Stimulated activated CD8-positive, alpha-beta memory T cell treated with anti-CD3 and anti-CD28 coated beads, Interleukin-12 subunit alpha, Interleukin-12 subunit beta, amount 100 ng/mL, for 4 hours (primary cell): ENCODE measurements around the gene C11orf97.
"Not testable (repeated sequence)": the region's sequence is repeated elsewhere in the genome, so short reads cannot be mapped to it uniquely, and the experiment has no call there.

Source experiments
- DNase-seq: peaks from one replicate; pipeline ENCODE4 v3.0.0-alpha.2; 2020; ENCODE audit warnings: low read depth

Gene C11orf97, protein sequence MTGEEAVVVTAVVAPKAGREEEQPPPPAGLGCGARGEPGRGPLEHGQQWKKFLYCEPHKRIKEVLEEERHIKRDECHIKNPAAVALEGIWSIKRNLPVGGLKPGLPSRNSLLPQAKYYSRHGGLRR

DNA sequence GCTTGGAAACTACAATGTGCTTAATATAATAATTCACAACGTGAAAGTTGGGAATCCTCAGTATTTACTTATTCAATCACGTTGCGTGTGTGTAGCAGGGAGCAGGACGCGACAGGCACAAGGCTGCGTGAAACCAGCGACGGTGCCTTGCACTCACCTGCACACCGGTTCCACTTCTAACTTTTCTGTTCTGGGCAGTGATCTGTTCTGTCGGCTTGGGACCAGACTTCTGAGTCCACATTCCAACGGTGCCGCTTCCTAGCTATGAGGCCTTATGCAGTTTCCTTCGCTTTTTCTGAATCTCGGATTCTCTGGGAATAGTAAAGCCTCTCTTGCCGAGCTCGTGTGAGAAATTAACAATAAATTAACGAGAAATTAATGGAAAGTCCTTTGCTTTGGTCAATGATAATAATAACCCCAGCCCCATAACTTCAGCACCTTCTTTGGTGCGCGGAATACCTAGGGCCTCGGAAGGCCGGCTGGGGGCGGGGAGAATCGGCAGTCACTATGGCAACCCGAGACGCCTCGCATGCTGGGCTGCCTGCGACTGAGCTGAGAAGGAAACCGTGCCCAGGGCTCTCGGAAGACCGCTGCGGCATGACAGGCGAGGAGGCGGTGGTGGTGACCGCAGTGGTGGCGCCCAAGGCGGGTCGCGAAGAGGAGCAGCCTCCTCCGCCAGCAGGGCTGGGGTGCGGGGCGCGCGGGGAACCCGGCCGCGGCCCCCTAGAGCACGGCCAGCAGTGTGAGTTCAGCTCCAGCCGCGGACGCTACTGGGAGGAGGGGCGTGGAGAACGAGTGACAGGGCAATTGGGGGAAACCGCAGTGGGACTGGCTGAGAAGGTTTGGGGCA is at the start of gene C11orf97:
TSS of gene C11orf97 (plus strand) at position 530 of the 850 bp plus-strand sequence. CDS start at position 598, 68 bp downstream.
- peak; percentile 42 for DNase-seq

DNA sequence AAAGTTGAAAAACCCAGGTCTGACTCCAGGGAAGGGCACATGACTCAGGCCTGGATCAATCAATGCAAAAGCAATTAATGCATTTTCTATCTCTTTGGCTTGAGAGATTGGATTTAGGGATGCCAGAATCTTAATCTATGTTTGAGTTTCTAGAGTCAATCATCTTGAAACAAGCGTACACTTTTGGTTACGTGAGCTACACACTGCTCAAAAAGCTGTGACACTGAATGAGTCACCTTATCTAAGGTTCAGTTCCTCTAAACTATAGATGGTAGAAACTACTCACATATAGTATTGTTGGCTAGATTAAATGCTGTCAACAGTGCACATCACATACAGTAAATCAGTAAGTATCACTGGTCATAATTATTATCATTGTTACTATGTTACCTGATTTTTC is 42.8 kb upstream of the C11orf97 start:
- no peak for DNase-seq

DNA sequence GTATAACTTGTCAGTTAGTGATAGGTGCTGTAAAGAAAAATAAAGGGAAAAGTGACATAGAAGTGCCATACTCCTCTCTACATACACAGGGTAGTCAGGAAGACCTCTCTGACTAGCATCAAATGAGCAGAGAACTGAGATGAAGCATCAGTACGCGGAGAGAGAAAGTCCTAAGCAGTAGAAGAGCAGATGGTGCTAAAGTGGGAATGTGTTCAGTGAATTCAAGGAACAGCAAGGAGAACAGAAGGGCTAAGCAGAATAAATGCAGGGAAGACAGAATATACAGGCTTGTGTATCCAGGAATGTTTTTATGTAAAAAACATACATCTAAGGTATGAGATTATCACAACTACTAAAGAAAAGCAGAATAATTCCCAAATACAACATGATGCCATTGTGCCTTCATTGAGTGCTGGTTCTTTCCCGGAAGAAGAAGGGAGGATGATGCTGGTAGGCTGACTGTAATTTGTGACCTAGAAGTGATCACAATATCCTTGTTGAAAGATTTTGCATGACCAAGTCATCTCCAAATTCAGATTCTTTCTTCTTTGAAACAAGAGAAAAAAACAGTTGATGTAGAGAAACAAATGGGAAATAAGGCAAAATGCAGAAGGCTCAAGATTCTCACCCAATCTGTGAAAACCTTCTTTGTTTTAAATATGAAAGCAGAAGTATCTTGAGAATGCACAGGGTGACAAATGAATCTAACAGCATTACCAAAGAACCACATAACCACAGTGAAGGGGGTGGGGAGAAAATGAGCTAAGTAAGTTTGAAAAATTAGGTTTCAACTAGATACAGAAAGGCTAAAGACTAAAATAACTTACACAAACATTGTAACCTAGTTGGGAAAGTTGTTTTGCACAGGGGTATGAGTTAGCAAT is 39.1 kb upstream of the C11orf97 start:
- DNase-seq = no peak

DNA sequence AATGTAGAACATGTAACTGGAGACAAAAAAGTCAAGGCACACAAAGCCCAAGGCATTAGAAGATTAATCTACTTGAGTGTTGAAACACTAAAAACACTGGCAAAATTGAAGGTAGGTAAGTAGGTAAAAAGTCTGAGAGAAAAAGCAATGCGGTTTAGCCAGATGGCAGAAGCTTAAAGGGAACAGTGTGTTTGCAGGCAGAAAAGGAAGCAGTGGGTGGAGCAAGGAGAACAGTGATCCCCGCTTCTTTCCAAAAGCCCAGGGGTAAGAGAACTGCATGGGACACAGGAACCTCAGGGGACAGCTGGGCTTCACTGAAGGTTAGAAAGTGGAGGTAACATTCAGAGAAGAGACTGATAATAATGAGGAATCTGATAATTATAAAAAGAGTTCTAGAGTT is 34.6 kb upstream of the C11orf97 start:
- no peak for DNase-seq

DNA sequence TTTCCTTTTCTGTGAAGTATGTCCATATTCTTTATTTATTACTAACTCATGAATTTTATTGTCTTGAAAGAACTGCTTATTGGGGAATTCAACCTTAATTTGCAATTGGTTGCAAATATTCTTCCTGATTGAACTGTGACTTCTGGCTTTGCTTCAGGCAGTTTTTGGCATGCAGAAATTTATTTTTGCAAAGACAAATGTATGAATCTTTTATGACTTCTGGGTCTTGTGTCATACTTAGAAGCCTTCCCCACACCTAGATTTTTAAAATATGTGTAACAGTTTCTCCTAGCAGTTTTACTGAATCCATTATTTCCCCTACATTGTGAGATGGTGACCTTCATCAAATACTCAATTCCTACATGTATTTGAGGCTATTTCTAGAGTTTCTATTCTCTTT is 30.9 kb upstream of the C11orf97 start:
- DNase-seq = no peak

DNA sequence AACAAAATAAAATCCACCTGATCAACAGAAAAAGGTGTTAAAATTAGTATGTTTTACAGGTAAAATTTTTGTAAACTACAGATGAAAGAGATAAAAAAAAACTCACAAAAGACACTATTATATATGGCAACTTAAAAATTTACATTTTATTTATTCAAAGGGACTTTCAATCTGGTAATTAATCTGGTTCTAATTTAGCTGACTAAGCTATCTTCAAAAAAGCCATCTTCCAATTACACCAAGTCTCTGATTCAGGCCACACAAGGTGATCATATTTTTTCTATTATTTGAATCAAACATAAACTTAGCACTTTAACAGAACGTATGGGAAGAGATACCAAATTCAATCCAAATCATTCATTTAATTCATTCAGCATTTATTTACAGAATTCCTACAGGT is 26.2 kb upstream of the C11orf97 start:
- no peak for DNase-seq

DNA sequence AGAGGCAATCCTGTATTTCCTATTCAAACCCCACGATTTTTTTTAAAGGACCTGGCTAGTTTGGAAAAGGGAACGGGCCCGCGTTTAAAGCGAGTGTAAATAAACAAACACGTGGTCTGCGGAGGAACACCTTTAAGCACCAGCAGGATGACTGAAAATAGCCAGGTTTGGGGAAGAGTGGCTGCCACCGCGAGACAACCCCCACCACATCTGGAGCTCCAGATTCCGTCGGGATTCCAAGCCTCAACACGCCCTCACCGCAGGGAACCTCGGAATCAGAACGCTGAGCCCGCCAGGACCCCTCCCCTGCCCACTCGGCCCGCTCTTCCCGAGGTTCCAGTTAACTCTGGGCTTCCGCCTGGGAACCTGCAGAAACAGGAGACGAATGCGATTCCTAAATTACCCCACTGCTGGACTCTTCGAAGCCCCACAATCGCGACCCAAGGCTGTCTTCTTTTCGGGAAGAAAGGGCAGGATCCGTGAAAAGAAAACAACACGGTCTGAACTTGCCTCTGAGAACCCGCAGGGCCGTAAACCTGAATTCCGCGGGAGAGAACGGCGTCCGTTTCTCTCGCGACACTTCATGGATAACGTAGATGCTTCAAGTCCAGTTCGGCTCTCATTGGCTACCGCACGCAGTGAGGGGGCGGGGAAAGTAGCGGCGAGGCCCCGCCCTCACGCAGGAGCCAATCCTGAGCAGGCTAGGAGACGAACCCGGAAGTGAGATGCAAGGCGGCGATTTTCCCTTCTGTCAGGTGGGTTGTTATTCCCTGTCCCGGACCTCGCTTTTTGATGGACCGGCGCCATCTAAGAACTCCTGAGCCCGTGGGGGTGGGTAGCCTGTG is 18.8 kb upstream of the C11orf97 start, which contains the start of the genes ANKRD49 and MRE11:
TSS of gene ANKRD49 (plus strand) at position 704 of the 845 bp plus-strand sequence. CDS start 2,710 bp downstream, outside the sequence.
TSS of gene MRE11 (minus strand) at position 564 of the 845 bp plus-strand sequence. CDS start 1,043 bp downstream, outside the sequence.
- DNase-seq = peak; percentile 90

DNA sequence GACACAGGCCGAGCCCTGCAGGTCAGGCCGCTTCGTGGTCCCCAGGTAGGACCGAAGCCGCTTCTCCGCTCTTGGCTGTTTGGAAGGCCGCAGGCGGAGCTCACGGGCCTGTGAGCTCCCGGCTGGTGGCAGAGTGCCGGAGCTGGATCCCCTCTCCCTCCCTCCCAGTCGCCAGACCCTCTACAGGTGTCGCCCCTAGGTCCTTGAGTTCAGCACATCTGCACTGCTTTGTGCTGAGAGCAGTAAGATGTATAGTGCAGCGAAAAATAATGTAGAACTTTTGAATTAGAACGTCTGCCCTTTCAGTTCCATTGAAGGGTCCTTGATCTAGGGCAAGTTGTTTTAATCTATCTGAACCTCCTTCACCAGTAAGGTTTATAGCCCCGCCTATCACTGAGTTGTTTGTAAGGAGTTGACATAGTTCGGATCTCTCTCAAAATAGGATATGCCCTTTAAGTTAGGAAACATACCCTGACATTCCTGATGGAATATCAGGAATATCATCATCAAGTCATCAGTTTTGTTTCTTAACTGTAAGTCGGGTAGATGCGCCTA is 18.1 kb upstream of the C11orf97 start:
- no peak for DNase-seq

DNA sequence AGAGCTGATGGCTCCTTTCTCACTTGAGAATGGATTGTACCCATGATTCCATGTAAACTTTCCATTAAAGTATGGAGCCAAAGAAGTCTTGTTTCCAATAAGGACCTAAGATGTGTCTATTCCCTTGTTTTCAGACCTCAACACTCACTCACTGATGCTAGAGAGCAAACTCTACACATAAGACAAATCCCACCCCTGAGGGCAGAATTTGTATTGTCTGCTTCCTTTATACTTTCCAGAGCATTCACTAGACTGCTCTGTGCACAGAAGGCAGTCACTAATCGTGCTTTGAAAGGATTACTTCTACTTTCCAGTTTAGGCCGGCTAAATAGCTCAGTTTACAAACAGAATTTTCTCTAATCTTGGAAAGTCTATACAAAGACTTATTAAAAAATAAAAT is 12.1 kb upstream of the C11orf97 start:
- no peak for DNase-seq

DNA sequence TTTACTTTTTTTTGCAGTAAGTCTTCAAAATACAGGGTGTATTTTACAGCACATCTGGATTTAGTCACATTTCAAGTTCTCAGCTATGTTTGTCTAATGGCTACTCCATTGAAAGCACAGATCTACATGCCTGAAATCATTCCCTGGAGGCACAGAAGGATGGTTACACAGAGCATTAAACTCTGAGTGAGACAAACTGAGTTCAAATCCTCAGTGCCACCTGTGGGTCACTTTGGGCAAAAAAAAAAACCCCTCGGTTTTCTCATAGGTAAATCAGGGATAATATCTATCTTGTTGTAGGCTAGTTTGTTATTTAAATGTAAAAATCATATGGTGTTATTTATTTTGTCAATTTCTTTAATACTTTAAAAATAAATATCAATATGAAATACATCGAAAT is 10.7 kb upstream of the C11orf97 start:
- DNase-seq = no peak

DNA sequence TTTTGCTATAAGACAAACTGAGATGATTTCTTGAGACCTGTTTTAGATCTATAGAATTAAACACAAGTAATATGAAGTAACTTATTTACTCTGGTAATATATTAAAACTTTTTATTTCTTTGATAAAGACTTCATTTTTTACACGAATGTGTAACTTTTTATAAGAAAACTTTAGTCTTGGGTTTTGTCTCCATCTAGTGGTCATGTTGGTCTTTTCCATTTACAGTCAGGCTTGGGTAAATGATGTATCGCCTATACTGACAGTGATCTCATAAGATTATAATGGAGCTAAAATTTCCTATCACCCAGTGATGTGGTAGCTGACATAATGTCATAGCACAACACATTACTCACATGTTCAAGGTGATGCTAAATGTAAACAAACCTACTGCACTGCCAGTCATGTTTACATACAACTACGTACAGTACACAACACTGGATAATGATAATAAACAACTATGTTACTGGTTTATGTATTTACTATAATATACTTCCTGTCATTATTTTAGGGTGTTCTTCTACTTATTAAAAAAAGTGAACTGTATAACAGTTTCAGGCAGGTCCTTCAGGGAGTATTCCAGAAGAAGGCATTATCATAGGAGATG is 7.5 kb upstream of the C11orf97 start:
- DNase-seq = no peak

DNA sequence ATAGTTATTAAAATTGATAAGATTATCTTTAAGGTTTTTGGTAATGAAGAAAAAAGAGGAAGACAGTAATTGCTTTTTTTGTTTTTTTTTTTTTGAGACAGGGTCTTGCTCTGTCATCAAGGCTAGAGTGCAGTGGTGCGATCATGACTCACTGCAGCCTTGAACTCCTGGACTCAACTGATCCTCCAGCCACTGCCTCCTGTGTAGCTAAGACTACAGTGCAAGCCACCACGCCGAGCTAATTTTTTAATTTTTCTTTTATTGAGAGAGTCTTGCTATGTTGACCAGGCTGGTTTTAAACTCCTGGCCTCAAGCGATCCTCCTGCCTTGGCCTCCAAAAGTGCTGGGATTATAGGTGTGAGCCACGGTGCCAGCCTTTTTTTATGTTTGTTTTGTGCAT is 5.7 kb upstream of the C11orf97 start:
- not testable (repeated sequence) for DNase-seq

DNA sequence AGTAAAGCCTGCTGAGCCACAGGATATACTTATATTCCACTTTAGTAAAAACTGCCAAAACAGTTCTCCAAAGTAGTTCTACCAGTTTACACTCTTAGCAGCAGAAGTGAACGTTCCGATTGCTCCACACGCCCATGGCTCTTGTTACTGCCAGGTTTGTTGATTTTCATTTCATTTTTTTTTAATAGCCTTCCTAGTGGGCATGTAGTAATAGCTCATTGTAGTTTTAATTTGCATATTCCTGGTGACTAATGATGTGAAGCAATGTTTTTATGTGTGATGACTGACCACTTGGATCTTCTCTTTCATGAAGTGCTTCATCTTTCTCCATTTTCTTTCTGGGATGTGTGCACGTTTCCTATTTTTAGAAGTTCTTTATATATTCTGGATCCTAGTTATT is 4.8 kb upstream of the C11orf97 start:
- no peak for DNase-seq

DNA sequence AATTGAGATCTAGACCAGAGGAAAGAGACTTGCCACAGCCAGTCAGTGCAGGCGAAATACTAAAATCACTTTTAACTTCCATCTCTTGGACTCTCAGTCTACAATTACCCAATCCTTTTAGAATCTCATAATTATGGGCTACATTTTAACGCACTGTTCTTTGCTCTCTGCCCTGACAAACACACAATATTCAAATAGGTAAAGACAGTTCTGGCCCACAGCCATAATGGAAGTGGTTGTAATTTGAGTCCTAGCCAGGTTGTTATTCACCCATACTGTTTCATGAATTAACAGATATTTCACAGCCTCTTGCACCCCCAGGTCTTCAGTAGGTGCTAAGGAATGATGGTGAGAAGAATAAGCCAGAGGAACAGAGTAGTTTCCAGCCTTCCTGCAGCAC is 830 bp downstream of the C11orf97 start:
- DNase-seq = no peak

DNA sequence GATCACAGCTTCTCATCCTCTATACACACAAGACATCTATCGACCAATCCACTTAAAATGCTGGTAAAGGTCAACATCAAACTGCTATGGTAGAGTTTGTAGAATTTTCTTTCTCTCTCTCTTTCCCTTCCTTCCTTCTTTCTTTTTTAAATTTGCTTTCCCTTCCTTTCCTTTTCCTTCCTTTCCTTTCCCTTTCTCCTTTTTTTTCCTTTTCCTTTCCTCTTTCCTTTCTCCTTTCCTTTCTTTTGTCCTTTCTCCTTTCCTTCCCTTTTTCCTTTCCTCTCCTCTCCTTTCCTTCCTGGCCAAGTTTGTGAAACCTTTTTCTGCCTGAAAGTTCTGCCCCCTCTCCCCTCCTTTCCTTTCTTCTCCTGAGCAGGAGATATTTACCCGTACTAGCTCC is 3.1 kb downstream of the C11orf97 start:
- no peak for DNase-seq

DNA sequence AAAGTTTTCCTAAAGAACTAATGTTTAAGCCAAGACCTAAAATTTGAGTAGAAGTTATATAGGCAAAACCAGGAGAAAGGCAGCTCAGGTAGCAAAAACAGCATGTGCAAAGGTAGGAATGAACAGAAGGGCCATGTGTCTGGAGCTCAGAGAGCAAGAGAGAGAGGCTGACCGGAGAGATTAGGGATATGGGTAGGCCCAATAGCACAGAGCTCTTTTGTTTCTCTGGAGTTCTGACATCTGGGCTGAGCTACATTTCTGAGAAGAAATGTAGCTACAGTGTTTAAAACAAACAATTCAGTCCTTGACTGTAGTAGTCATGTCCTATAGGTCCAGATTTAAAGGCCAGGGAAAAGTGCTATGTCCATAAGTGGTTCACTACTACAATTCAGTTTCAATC is 4.5 kb downstream of the C11orf97 start:
- DNase-seq = no peak

DNA sequence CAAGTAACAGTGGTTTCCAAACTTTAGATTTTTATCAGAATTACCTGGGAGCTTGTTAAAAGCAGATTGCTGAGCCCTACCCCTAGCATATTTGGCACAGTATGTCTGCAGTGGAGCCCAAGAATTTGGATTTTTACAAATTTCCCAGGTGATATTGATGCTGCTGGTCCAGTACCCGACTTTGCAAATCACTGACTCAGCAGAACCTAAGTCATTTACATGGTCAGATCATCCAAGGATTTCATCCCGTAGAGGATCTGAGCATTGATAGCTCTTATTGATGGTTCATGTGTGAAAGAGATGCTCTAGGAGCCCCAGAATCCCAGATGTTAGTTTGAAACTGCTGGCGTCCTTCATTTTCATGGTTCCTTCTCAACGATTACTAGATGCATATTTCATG is 6.0 kb downstream of the C11orf97 start:
- no peak for DNase-seq

DNA sequence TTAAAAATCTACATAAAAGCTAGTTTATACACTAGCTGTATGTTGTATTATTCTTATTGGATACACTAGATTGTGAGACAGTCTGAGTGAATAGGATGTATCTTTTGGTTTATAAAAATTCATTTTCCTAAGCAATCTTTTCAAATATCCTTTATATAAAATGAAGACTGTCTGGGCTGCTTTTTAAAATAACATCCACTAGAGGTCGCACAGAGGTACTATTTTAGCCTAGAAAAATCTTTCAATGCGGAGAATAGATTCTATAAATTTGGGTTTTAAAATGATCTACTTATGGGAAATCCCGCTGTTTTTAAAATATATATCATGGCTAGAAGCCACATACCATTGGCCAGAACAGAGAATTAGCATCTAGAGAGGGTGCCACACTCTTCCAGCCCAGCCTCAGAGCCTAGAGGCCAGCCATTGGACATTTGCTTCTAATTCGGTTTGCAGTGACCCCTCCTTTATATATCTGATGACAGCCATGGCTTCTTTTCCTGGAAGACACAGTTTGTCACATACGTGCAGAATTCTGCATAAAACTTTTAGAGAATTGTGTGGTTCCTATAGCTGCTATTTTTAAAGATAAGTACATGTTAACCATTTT is 7.3 kb downstream of the C11orf97 start:
- no peak for DNase-seq

DNA sequence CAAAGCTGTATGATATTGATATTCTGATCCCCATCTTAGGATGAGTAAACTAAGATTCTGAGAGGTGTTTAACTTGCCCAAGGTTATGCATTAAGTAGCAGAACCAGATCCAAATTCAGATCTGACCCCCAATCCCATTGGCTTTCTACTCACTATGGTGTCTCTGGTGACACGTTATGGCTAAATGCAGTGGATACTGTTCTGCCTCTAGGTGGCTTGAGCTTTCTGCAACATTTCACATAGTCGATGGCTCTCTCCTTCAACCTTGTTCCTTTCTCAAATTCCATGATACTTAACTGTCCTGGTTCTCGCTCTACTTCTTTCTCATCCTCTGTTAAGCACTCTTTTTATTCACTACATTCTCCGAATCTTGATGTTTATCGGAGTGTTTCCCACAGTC is 9.4 kb downstream of the C11orf97 start:
- DNase-seq = no peak

DNA sequence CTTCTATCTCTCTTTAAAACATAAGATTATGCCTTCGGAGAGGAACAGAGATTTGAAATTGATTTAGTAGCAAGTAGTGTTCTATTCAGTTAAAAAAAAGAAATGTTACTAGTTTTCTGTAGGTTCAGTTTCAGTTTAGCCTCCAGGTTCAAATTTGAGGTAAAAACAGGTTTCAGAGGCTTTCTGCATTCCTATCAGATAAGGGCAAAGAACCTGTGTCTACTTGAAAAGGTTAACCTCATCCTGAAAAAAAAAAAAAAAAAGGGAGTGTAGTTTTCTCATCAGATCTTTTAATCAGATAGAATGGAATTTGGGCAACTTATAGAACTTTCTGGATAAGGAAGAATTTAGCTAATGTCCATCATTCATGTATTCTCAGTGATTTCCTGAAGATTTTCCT is 12.1 kb downstream of the C11orf97 start:
- no peak for DNase-seq
